HG03571 (cell line): Measurements from ENCODE around the gene CC2D2B.
A peak's percentile ranks its signal among the peaks of the same experiment; 100 is the strongest.
"Not testable (repeated sequence)": the region's sequence is repeated elsewhere in the genome, so short reads cannot be mapped to it uniquely, and the experiment has no call there.

Source experiments
- ATAC-seq: cut with Tn5 transposase; IDR thresholded peaks from one replicate; pipeline ENCODE4 v1.9.1; 2021; ENCODE audit not compliant: unreplicated experiment

The CC2D2B gene

GRCh38 chr10:95907456-95908253 lies at the start of gene CC2D2B:
Gene CC2D2B (plus strand): TSS chr10:95907975. CDS start chr10:95911324, 3,349 bp downstream.
- ATAC-seq = peak; percentile 85

- ATAC-seq = no peak
Measured at GRCh38 chr10:95860166-95860940, 47.4 kb upstream of the CC2D2B start.

GRCh38 chr10:95861386-95861785 lies 46.4 kb upstream of the CC2D2B start:
- ATAC-seq = no peak

- peak; percentile 92 for ATAC-seq
Measured at GRCh38 chr10:95864906-95865813, 42.6 kb upstream of the CC2D2B start.

- ATAC-seq = no peak
Measured at GRCh38 chr10:95865814-95866466, 41.8 kb upstream of the CC2D2B start.

- no peak for ATAC-seq
Measured at GRCh38 chr10:95866467-95866842, 41.3 kb upstream of the CC2D2B start.

- no peak for ATAC-seq
Measured at GRCh38 chr10:95867866-95868265, 39.9 kb upstream of the CC2D2B start.

GRCh38 chr10:95872158-95872711 lies 35.5 kb upstream of the CC2D2B start:
- ATAC-seq = no peak

GRCh38 chr10:95873139-95873538 lies 34.6 kb upstream of the CC2D2B start:
- no peak for ATAC-seq

GRCh38 chr10:95873651-95874050 lies 34.1 kb upstream of the CC2D2B start:
- no peak for ATAC-seq

- not testable (repeated sequence) for ATAC-seq
Measured at GRCh38 chr10:95874783-95875182, 33.0 kb upstream of the CC2D2B start.

GRCh38 chr10:95876756-95877155 lies 31.0 kb upstream of the CC2D2B start:
- ATAC-seq = no peak

- ATAC-seq = peak; percentile 51
Measured at GRCh38 chr10:95877881-95878280, 29.9 kb upstream of the CC2D2B start.

- ATAC-seq = no peak
Measured at GRCh38 chr10:95880704-95881103, 27.1 kb upstream of the CC2D2B start.

GRCh38 chr10:95881316-95881715 lies 26.5 kb upstream of the CC2D2B start:
- ATAC-seq = no peak

- ATAC-seq = no peak
Measured at GRCh38 chr10:95889830-95890229, 17.9 kb upstream of the CC2D2B start.

GRCh38 chr10:95896071-95896850 lies 11.5 kb upstream of the CC2D2B start:
- ATAC-seq = no peak

- ATAC-seq = not testable (repeated sequence)
Measured at GRCh38 chr10:95905897-95906580, 1.7 kb upstream of the CC2D2B start.
